IPS-NIHi11 (cell line): ENCODE measurements around the gene VSX1.

Source experiments
- DNase-seq: peaks from one replicate; pipeline ENCODE4 v3.0.0; 2012; ENCODE audit warnings: mixed read lengths, low spot score

VSX1 gene

DNA sequence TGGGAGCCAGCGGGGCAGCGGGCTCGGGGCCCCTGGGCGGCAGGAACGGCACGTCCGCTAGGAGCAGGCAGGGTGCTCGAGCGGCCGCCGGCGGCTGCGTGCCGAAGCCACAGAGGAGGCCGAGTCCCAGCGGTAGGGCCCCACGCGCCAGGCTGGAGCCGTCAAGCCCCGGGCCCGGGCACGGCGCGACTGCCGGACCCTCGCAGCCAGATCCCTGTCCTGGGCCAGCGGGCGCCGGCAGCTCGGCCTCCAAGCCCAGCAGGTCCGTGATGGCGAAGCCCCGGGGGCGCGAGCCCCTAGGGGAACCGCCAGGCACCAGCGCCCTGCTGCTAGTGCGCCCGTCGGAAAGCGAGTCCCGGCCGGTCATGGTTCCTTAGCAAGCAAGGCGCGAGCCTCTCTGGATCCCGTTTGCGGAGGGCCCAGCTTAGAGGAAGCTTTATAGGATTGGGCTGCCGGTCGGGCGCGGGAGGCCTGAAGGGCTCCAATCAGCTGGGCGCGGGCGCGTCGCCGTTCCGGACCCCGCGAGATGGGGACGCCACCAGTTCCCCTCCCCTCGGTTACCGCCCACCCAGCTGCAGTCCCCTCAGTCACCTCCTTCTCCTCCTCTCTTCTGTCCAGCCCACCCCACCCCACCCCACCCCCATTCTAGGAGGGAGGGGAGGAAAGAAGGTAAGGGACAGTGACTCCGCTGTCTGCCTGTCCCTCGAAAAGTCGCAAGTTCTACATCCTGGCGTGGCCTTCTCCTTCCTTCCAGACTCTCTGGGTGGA lies at the start of gene VSX1:
TSS of gene VSX1 (minus strand) at position 412 of the 768 bp plus-strand sequence. CDS start at position 367, 45 bp downstream.
- DNase-seq = no peak

DNA sequence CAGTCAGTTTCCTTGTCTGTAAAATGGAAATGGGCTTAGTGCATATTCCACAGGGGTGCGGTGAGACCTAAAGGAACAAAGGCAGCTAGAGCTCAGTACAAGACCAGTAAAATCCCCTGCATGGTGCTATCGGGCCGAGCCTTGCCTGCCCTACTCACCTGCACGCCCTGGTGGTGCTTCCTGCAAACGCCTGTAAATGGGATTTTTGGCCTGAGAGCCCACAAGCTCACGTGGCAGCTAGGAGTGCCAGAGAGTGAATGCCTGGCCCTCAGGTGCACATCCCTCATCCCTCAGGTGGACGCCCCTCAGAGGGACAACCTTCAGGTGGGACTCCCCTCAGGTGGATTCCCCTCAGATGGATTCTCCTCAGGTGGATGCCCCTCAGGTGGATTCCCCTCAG lies 48.0 kb upstream of the VSX1 start:
- DNase-seq = peak; percentile 41

DNA sequence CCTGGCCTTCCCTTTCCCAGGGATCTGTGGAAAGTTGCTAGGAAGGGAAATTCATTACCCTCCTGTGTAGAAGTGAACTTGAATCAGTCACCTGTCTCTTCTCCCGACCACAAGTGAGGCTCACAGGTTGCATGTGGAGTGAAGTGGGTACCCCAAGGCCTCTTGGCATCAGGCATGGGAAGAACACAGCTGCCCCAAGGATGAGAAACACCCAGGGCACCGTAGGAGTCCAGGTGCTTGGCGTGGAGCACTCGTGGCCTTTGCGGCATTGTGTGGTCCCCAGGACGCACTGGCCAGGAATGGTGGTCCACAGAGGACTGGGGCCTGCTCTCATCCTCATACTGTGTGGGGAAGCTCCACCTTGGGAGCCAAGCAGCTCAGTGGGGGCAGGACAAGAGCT lies 47.5 kb upstream of the VSX1 start:
- DNase-seq = no peak

DNA sequence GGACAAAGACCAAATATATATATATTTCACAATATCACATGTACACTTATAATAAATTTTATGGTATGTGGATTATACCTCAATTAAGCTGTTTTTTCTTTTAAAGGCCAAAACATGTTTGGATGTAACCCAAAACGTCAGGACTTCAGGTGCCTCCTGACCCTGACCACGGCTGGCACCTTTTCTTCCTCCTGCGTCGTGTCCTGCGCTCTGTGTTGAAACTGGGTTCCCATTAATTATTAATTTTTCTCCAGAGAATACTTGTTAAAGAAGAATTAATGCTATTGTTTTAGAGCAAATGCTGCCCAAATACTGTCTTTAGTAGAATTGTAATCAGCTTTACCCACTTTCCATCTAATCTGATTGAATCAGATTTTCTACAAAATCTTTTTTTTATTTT lies 46.7 kb upstream of the VSX1 start:
- no peak for DNase-seq

DNA sequence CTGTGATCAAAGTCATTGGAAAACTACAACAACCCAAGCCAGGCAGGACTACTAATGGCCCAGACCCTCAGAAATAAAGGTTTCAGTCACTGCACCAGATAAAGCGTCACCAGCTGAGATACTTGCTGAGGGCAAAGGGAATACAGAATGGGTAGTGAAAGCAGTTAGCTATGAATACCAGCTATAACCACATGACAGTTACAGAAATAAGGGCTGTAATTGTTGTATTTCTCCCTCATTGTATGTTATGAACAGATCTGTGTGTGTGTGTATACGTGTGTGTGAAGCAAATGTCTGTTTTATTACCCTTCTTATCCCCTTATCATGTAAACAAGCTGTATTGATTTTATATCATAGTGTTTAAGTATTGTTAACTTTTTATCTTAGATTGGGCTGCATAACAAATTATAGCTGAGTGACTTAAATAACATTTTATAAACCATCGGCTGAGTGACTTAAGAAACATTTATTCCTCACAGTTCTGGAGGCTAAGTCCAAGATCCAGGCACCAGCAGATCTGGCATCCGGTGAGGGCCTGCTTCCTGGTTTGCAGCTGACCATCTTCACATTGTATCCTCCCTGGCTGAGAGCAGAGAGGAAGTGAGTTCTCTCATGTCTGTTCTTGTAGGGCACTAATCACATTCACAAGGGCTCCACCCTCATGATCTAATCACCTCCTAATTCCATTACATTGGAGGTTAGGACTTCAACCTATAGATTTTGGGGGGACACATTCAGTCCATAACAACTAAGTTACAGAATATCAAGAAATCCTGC lies 46.0 kb upstream of the VSX1 start:
- DNase-seq = no peak

DNA sequence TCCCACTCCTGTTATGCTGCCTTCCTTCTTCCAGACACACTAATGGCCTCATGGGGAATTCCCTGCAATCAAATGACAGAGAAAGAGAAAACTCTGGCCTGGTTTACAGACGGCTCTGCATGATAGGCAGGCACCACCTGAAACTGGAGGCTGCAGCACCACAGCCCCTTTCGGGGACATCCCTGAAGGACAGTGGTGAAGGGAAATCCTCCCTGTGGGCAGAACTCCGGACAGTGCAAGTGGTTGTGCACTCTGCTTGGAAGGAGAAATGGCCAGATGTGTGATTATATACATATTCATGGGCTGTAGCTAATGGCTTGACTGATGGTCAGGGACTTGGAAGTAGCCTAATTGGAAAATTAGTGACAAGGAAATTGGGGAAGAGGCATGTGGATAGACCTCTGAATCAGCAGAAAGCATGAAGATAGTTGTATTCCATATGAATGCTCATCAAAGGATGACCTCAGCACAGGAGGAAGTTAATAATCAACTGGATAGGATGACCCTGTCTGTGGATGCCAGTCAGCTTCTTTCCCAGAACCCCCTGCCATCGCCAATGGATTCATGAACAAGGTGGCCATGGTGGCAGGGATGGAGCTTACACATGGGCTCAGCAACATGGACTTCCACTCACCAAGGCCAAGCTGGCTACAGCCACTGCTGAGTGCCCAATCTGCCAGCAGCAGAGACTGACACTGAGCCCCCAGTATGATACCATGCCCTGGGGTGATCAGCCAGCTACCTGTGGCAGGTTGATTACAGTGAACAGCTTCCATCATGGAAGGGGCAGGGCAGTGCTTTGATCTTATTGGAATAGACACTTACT lies 44.5 kb upstream of the VSX1 start:
- no peak for DNase-seq

DNA sequence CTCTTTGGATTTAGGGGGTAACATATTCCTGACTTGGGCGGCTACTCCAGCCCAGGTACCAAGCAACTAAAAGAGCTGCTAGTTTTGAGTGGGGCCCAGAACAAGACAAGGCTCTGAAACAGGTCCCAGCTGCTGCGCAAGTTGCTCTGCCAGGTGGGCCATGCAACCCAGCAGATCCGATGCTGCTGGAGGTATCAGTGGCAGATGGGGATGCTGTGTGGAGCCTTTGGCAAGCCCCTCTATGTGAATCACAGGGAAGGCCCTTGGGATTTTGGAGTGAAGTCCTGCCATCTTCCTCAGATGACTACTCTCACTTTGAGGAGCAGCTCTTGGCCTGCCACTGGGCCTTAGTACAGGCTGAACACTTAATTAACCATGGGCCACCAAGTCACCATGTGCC lies 43.7 kb upstream of the VSX1 start:
- no peak for DNase-seq

DNA sequence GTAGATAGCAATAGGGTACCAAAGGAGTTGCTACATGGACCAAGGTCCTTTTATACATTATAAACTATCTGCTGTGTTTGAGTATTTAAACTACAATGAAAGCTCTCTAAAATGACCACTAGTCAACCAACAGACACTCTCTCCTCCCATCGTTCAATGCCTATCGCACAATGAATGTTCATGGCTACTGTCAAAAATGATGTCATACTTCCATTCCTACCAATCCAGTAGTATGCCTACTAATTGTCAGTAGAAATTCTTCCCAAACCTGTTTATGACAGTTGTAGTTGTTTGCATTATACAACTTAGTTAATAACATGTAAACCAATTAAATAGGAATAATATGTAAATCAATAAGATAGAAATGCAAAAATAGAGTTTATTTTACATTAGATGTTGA lies 39.0 kb upstream of the VSX1 start:
- DNase-seq = no peak

DNA sequence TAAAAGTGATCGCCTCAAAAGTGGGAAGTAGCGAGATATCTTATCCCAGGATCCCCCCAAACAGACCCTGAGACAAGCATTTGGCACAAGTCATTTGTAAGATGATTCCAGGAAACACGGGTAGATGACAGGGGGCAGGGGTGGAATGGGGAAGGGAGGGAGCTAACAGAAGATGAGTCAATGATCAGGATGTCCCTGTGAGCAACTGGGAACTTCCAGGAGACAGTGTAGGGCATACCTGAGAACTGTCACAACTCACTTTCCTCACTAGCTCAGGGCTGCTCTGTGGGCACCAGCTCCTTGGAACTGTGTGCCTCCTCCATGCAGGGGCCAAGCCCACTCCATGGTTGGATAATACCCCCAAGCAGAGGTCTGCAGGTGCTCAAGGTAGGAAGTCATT lies 38.5 kb upstream of the VSX1 start:
- no peak for DNase-seq

DNA sequence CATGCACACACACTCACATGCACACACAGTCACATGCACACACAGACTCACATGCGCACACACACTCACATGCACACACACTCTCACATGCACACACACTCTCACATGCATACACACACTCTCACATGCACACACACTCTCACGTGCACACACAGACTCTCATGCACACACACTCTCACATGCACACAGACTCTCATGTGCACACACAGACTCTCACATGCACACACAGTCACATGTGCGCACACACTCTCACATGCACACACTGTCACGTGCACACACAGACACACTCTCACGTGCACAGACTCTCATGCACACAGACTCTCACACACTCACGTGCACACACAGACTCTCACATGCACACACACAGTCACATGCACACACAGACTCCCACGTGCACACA lies 36.6 kb upstream of the VSX1 start:
- no peak for DNase-seq

DNA sequence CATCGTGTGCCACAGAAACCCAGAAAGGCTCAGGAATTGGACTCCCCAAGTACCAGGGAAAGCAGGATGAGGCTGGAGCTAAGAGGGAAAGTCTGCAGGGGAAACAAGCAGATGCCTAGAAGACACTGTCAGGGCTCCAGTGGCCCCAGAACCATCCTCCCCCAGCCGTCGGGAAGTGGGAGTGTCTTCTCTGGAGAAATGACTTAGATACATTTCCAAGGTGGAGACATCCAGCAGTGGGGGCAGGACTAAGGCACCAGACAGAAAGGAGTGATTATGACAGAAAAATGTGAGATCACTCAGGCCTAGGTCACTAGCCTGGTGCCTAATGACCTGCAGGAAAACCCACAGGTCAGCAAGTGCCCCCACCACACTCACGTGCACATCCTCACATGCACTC lies 36.0 kb upstream of the VSX1 start:
- no peak for DNase-seq

DNA sequence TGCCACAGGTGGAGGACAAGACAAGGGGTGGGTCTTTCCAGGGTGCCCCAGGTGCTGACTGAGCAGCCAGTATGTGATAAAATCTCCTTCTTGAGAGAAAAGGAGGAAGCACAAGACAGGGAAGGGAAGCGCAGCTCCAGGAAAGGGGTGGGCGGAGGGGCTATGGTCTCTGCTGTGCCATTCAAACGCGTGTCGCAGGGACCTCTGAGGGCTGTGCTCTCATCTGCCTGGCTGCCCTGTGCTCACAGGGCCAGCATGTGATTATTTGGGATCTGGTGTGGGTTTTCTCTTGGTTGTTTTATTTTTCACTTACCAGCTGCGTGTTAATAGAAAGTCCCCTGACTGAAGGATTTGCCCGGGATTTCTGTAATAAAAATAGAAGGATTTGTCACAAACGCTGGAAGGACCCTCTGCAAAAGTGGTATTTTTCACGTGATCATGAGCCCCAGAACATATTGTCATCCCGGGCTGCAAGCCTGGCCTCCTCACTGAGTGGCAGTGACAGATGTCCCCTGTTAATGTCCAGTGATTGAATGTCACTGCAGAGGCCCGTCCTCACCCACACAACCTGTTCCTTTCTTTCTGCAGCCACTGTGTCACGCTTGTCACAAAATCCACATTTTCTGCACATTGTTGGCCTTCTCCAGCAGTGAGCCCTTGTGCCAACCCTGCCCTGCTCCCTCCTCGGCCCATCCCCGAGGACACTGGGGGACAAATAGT lies 35.0 kb upstream of the VSX1 start:
- DNase-seq = no peak

DNA sequence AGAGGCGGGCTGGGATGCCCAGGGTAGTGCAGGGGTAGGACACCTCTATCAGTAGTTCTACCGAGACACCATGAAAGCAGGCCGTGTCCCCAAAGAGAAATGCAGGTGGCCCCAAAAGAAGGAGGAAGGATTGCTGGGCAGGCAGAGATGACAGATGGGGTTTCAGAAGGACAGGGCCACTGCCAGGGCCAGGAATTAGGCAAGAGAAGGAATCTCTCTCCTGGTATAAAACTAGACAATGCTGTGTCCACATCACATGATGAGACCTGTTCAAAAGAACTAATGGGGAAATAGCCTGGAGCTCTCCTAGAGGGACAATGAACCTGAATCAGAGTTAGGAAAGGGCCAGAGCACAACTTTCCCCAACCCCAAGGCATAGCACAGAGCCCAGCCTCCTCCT lies 21.6 kb upstream of the VSX1 start:
- DNase-seq = no peak

DNA sequence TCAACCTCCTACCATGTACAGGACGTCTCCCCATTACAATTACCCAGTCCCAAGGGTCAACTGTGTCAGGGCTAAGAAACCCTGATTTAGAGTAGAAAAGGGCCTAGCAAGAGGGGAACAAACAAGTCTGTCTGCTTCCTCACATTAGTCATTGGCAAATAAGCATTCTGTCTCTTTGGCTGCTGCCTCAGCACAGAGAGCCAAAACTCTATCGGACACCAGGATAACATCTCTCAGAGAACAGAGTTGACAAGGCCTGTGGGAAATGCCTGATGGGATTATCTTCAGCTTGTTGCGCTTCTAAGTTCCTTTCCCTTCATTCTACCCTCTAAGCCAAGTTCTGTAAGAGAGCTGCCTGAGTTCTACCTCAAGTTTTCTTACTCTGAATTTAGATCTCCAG lies 19.0 kb upstream of the VSX1 start:
- no peak for DNase-seq

DNA sequence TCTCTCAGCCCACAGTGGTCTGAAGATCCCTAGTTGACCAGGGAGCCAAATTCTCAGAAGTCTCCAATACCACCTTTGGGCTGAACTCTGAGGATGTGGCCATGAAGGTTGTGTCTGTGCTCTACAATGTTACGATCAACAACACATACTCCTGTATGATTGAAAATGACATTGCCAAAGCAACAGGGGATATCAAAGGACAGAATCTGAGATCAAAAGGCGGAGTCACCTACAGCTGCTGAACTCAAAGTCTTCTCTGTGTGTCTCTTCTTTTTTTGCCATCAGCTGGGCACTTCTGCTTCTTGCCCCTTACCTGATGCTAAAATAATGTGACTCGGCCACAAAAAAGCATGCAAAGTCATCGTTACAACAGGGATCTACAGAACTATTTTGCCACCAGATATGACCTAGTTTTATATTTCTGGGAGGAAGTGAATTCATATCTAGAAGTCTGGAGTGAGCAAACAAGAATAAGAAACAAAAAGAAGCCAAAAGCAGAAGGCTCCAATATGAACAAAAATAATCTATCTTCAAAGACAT lies 17.7 kb upstream of the VSX1 start:
- no peak for DNase-seq

DNA sequence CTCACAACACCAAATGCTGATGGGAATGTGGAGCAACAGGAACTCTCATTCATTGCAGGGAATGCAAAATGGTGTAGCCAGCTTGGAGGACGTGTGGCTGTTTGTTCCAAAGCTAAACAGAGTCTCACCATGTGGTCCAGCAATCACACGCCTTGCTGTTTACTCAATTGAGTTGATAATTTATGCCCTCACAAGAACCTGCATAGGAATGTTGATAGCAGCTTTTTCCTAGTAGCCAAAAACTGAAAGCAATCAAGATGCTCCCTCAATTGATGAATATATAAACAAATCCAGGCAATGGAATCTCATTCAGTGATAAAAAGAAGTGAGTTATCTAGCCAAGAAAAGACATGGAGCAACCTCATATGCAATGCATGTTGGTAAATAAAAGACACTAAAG lies 15.6 kb upstream of the VSX1 start:
- DNase-seq = no peak

DNA sequence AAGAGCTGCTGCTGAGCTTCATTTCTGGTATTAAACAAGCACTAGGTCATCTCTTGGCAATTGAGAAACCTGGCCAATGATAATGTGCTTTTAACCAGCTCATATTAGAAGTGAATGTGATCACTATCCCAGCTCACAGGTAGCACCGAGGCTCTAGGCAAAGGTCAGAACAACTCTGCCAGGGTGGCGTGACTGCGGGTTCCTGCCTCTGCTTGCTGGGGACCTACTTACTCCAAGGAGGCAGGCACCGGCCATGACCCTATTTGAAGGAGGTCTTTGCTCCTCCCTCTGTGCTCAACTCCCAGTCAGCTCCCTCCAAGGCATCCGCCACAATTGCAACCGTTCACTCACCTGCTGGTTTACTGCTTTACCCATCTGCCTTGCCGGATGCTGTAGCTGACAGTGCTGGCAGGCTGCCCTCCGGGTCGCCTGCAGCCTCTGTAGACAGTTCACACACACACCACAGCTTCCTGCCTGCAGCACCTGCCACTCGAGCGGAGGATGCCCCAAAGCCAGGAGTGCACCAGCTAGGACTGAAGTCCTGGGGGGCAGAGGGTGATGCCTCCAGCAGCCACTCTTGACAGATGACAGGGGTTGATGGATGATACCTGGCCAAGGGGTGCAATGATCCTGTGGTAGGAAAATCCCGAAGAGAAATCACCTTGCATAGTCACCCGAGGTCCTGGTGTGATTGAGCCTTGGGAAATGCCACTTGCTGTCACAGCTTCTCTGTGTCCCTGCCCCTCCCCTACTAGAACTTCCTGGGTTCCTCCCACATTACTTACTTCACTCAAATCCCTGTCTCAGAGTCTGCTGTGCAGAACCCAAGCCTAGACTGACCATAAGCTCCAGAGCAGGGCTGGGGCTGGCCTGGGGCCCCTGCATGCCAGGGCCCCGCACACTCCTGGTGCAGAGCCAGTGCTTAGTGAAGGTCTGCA lies 8.8 kb upstream of the VSX1 start:
- DNase-seq = no peak

DNA sequence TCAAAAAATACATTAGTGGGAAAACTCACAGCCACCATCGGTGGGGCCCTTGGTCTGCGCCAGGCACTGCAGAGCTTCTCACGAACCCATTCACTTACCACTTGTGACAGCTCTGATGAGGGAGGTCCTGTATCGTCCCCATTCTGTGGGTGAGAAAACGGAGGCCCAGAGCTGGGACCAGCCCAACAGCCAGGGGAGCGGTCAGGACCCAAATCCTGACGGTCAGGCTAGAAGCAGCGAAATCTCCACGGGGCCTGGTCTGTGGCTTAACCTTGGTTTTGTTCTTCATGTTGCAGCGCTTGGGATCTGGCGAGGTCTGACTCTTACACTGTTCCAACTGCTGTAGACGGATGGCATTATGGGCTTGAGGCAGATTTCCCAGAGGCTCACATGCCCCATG lies 7.7 kb upstream of the VSX1 start:
- no peak for DNase-seq

DNA sequence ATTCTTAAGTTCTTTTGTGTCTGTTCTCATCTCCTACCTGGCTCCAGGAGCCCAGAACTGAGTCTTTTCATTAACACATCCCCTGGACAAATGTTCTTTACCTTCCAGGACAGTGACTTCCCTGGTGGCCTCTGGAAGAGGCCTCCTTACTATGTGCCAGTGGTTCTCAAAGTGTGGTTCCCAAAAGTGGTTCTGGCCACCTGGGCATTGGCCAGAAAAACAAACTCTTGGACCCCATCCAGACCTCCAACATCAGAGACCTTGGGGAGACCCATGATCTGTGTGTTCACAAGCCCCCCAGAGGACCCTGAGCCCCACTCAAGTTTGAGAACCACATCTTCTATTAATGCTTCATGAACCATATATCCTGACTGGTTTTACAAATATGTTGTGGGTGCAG lies 7.2 kb upstream of the VSX1 start:
- no peak for DNase-seq

DNA sequence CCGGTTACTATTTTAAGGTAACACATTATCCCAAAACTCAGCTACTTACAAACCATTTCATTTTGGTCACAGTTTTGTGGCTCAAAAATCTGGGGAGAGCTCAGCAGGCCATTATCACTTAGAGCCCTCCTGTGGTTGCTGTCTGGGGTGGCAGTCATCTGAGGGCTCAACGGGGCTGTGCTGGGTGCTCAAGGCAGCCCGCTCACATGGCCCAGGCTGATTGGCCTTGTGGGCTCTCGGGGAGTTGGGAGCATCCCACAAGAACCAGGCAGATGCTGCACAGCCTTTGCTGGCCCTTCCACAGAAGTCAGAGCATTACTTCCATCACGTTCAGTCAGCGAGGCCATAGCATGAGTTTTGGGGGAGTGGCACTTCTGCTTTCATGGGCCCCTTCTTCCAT lies 6.3 kb upstream of the VSX1 start:
- no peak for DNase-seq
